Muscle layer of duodenum (tissue), 2 donors: ENCODE data around the gene NHLRC3.
"Not testable (repeated sequence)": the region's sequence is repeated elsewhere in the genome, so short reads cannot be mapped to it uniquely, and the experiment has no call there.

Source experiments
- H3K27ac ChIP-seq: one replicate; pipeline ENCODE4 v1.7.0; 2013; ENCODE audit warnings: mild to moderate bottlenecking, low read length
- H3K27me3 ChIP-seq: one replicate; pipeline ENCODE4 v1.7.0; 2013; ENCODE audit warnings: low read depth, mild to moderate bottlenecking, control low read depth, low read length
- H3K36me3 ChIP-seq, 2 donors: one replicate each; pipeline ENCODE4 v1.7.0; 2013; ENCODE audit warnings: low read length in 2 of 2, control low read depth in 1 of 2, mild to moderate bottlenecking in 1 of 2; ENCODE audit not compliant: insufficient read depth in 2 of 2, control insufficient read depth in 1 of 2
- H3K4me1 ChIP-seq, 2 donors: one replicate each; pipeline ENCODE4 v1.7.0; 2013; ENCODE audit warnings: low read length in 2 of 2, mild to moderate bottlenecking in 2 of 2, control low read depth in 1 of 2, moderate library complexity in 1 of 2; ENCODE audit not compliant: insufficient read depth in 2 of 2, control insufficient read depth in 1 of 2
- H3K4me3 ChIP-seq, 2 donors: one replicate each; pipeline ENCODE4 v1.7.0; 2013; ENCODE audit warnings: low read length in 2 of 2, low read depth in 1 of 2, mild to moderate bottlenecking in 1 of 2
- H3K9me3 ChIP-seq, 2 donors: one replicate each; pipeline ENCODE4 v1.7.0; 2013; ENCODE audit warnings: low read length in 2 of 2, control low read depth in 1 of 2, mild to moderate bottlenecking in 1 of 2; ENCODE audit not compliant: control insufficient read depth in 1 of 2
- donor health status: healthy.

Gene NHLRC3

GRCh38 chr13:39086251-39086945 is 48.1 kb downstream of the NHLRC3 start:
- not testable (repeated sequence) for H3K4me1 ChIP-seq, H3K9me3 ChIP-seq, H3K27ac ChIP-seq, H3K27me3 ChIP-seq, H3K36me3 ChIP-seq, H3K4me3 ChIP-seq

- no peaks in the 10 kb centered on the region for H3K9me3 ChIP-seq
- no peaks in the 10 kb centered on the region for H3K36me3 ChIP-seq
- H3K4me1 ChIP-seq: no peaks in the 10 kb centered on the region
- no peak overlapping the region for H3K4me3 ChIP-seq
- no peak overlapping the region for H3K27ac ChIP-seq
- H3K27me3 ChIP-seq: no peaks in the 10 kb centered on the region
These were observed 53.3 kb downstream of the NHLRC3 start for GRCh38 chr13:39091586-39091985.

DNA sequence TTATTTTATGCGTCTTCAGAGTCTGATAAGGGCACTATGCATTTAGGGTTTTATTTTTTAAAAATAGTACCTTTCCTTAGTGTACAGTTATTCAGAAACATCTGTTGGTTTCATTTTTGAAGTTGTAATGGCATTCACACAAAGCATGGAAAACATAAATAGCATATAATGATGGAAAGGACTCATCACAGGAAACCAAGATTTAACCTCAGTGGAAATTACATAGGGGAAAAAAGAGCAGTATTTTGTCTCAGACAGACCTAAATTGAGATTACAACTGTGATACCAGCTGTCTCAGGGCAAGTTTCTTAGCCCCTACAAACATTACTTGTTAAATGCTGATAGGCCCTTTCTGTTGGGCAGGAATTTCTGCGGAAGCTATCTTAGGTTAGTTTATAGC is 57.2 kb downstream of the NHLRC3 start:
- H3K27ac ChIP-seq: no peak overlapping the region
- no peaks in the 10 kb centered on the region for H3K9me3 ChIP-seq

GRCh38 chr13:39099231-39099630 is 61.0 kb downstream of the NHLRC3 start:
- Histone ChIP-seq H3K27ac (no peak overlapping the region), H3K4me1 (no peaks in the 10 kb centered on the region), H3K27me3 (no peaks in the 10 kb centered on the region), H3K36me3 (no peaks in the 10 kb centered on the region), H3K4me3 (no peak overlapping the region), H3K9me3 (no peaks in the 10 kb centered on the region)

More for the DNA sequence above, 57.2 kb downstream of the NHLRC3 start:
- Histone ChIP-seq H3K4me1 (no peaks in the 10 kb centered on the region), H3K4me3 (no peak overlapping the region), H3K27me3 (no peaks in the 10 kb centered on the region), H3K36me3 (no peaks in the 10 kb centered on the region)
